Lower leg skin (tissue), 3 donors: ENCODE data around the gene VN1R5.

ENCODE experiments used
- CTCF ChIP-seq, 3 donors: fragments of 450-650 bp; IDR thresholded peaks; one replicate each; pipeline ENCODE4 v1.5.1; 2016; ENCODE audit warnings: antibody characterized with exemption in 3 of 3, mild to moderate bottlenecking in 3 of 3, moderate library complexity in 2 of 3
- POLR2A ChIP-seq, 2 donors: fragments of 450-650 bp; IDR thresholded peaks; one replicate each; pipeline ENCODE4 v1.6.1; 2016 to 2017; ENCODE audit warnings: antibody characterized with exemption in 2 of 2, mild to moderate bottlenecking in 1 of 2, moderate library complexity in 1 of 2

GRCh38 chr1:247241691-247242090 is 14.2 kb upstream of the VN1R5 start:
- TF ChIP-seq CTCF (IDR thresholded peaks at IDR 0.05) (no peak), POLR2A (IDR thresholded peaks at IDR 0.05) (no peak)
